Diencephalon (tissue), 1 donor: Measurements from ENCODE around the gene TIAL1. TPM values are rescaled to one million over a fixed set of nuclear protein-coding genes. Genes with fewer than 3 reads are reported as not detected.

Source experiments
- total RNA-seq: library from RNA; depleted of rRNA; stranded (reverse); fragments of >200 nt; gene quantifications from one replicate; pipeline ENCODE4 v1.2.3, GENCODE V29; 2014

Gene TIAL1
- total RNA-seq: 54.7 TPM

GRCh38 chr10:119596537-119597404 is at the start of gene TIAL1:
Gene TIAL1 (minus strand): TSS chr10:119596964. CDS start chr10:119596465, 499 bp downstream.

GRCh38 chr10:119542357-119542987 is 54.3 kb downstream of the TIAL1 start, which contains the start of gene RGS10:
Gene RGS10 (minus strand): TSS chr10:119542719. CDS start chr10:119542638, 81 bp downstream.

Other genes starting within 250 kb of the TIAL1 start
- gene RGS10, start 54.2 kb downstream of the TIAL1 start, total RNA-seq: 12.9 TPM
- gene BAG3, start 54.4 kb upstream of the TIAL1 start, total RNA-seq: 2.1 TPM
- 329 TPM for gene INPP5F, start 129.1 kb upstream of the TIAL1 start, total RNA-seq